ENCODE results near the gene PIEZO1.
"Not testable (repeated sequence)": the region's sequence is repeated elsewhere in the genome, so short reads cannot be mapped to it uniquely, and the experiment has no call there.

PIEZO1 gene, protein sequence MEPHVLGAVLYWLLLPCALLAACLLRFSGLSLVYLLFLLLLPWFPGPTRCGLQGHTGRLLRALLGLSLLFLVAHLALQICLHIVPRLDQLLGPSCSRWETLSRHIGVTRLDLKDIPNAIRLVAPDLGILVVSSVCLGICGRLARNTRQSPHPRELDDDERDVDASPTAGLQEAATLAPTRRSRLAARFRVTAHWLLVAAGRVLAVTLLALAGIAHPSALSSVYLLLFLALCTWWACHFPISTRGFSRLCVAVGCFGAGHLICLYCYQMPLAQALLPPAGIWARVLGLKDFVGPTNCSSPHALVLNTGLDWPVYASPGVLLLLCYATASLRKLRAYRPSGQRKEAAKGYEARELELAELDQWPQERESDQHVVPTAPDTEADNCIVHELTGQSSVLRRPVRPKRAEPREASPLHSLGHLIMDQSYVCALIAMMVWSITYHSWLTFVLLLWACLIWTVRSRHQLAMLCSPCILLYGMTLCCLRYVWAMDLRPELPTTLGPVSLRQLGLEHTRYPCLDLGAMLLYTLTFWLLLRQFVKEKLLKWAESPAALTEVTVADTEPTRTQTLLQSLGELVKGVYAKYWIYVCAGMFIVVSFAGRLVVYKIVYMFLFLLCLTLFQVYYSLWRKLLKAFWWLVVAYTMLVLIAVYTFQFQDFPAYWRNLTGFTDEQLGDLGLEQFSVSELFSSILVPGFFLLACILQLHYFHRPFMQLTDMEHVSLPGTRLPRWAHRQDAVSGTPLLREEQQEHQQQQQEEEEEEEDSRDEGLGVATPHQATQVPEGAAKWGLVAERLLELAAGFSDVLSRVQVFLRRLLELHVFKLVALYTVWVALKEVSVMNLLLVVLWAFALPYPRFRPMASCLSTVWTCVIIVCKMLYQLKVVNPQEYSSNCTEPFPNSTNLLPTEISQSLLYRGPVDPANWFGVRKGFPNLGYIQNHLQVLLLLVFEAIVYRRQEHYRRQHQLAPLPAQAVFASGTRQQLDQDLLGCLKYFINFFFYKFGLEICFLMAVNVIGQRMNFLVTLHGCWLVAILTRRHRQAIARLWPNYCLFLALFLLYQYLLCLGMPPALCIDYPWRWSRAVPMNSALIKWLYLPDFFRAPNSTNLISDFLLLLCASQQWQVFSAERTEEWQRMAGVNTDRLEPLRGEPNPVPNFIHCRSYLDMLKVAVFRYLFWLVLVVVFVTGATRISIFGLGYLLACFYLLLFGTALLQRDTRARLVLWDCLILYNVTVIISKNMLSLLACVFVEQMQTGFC (N-terminal part only)

GRCh38 chr16:88785106-88785924, at the start of gene PIEZO1:
Gene PIEZO1 (minus strand): TSS chr16:88785220. CDS start chr16:88784964, 256 bp downstream.
- peak; percentile 83 for DNase-seq (ENCODE audit: low read depth)

GRCh38 chr16:88834670-88835069, 49.6 kb upstream of the PIEZO1 start:
- no peak for DNase-seq (ENCODE audit: low read depth)

DNA sequence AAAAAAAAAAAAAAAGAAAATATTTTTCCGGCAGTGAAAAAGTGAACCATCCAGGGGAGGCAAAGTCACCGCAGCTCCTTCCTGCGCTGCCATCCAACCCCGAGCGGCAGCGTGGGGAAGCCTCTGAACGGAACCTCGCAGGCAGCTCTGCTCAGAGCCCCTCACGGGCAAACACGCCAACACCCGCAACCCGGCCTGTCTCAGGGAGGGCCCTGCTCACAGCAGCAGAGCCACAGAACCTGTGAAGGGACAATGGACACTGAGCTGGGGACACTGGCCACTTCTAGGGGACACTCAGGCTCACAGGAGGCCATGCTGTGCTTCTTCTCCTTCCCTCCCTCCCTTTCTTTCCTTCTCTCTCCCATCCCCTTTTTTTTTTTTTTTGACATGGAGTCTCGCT, 48.1 kb upstream of the PIEZO1 start:
- DNase-seq (ENCODE audit: low read depth), result no peak

- DNase-seq (ENCODE audit: low read depth), result no peak
These were observed 46.8 kb upstream of the PIEZO1 start for GRCh38 chr16:88831838-88832237.

GRCh38 chr16:88830783-88831182, 45.8 kb upstream of the PIEZO1 start:
- no peak for DNase-seq (ENCODE audit: low read depth)

GRCh38 chr16:88830258-88830657, 45.2 kb upstream of the PIEZO1 start:
- no peak for DNase-seq (ENCODE audit: low read depth)

DNA sequence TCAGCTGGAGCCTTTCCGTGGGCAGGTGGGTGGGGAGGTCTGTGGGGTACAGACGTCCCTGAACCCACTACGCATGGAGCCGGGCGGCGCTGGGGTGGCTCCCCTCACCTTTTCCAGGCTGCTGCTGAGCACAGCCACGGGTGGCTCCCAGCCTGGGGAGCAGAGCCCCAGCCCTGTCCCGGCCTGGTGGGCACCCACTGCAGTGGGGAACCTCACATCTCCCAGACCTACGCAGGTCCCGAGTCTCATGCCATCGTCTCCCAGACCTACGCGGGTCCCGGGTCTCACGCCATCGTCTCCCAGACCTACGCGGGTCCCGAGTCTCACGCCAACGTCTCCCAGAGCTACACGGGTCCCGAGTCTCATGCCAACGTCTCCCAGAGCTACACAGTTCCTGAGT, 43.7 kb upstream of the PIEZO1 start:
- no peak for DNase-seq (ENCODE audit: low read depth)

- no peak for DNase-seq (ENCODE audit: low read depth)
These were observed 42.7 kb upstream of the PIEZO1 start for GRCh38 chr16:88827727-88828126.

- no peak for DNase-seq (ENCODE audit: low read depth)
These were observed 41.2 kb upstream of the PIEZO1 start for GRCh38 chr16:88826070-88826840.

GRCh38 chr16:88825146-88825545, 40.1 kb upstream of the PIEZO1 start:
- DNase-seq (ENCODE audit: low read depth), result no peak

GRCh38 chr16:88824256-88825077, 39.4 kb upstream of the PIEZO1 start:
- DNase-seq (ENCODE audit: low read depth), result no peak

DNA sequence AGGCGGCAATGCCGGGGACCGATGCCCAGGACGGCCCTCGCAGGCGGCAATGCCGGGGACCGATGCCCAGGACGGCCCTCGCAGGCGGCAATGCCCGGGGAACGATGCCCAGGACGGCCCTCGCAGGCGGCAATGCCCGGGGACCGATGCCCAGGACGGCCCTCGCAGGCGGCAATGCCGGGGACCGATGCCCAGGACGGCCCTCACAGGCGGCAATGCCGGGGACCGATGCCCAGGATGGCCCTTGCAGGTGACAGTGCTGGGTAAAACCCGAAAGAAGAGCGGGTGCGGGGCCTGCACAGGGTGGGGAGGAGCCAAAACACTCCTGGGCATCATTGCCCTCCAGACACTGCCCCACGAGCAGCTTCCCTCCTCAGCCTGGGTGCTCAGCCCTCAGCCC, 38.6 kb upstream of the PIEZO1 start:
- DNase-seq (ENCODE audit: low read depth), result not testable (repeated sequence)

GRCh38 chr16:88822281-88823040, 37.4 kb upstream of the PIEZO1 start:
- no peak for DNase-seq (ENCODE audit: low read depth)

DNA sequence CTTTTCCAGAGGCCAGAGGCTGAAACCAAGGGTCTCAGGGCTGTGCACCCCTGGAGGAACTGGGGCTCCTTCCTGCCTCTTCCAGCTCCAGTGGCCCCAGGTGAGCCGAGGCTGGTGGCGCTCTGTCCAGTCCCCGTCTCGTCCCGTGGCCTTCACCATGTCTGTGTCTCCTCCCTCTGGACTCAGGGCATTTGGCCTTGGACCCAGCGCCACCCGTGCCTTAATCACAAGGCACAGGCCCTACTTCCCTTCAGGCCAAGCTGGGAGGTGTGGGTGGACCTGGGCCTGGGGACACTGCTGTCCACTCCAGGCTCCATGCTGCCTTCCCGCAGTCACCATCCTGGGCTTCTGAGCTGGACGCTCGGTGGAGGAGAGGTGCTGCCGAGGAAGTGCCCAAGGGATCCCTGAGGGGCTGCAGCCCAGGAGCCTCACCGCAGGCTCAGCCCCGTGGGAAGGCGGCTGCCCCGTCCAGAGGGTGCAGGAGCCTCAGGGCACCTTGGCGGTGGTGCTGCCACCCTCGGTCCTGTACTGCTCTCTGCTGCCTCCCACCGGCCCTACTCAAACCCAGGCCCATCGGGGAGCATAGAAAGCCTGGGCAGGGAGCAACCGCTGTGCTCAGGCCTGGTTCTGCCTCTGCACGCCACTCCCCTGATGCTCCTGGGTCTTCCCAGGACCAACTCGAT, 36.3 kb upstream of the PIEZO1 start:
- DNase-seq (ENCODE audit: low read depth), result no peak

DNA sequence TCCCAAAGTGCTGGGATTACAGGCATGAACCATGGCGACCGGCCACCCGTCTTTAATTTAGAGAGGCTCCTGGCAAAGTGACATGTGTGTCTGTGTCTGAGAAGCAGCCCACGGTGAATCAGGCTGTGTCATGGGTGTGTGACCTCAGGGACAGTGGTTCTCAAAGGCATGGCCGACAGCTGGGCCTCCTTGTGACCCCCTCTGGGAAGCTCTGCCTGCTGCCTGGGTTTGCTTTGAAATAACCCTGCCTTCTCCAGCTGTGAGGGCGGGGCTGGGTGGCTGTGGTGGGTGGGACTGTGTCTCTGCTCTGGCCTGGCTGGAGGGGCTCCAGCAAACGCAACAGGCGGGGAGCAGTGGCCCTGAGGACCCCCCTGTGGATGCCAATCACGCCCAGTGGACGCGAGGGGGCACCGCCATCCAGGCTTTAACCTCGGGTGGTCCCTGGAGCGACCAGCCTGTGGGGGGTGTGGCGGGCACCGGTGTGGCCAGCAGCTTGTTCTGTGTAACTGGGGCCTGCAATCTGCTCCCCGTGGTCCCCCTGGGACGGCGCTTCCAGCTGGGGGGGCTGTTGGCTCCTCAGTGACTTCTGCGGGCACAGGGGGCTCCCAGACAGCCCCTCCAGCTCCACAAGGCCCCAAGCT, 35.5 kb upstream of the PIEZO1 start:
- DNase-seq (ENCODE audit: low read depth), result no peak

DNA sequence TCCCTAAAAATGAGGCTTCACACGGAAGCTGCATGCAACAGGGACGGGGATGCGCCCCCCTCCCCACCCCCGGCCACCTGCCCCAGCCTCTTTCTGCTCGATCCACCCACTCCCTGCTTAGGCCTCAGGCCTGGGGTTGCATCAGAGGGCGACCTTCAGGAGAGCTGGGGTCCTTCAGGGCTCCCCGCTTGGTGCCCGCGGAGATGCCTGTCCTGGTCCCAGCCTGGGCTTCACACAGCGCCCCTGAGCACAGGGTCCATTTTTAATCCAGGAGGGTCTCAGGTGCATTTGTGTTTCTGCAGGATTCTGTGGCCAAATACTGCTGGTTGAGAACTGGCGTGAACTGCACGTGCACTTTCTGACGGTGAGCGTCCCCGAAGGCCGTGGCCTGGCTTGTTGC, 34.1 kb upstream of the PIEZO1 start:
- DNase-seq (ENCODE audit: low read depth), result no peak

DNA sequence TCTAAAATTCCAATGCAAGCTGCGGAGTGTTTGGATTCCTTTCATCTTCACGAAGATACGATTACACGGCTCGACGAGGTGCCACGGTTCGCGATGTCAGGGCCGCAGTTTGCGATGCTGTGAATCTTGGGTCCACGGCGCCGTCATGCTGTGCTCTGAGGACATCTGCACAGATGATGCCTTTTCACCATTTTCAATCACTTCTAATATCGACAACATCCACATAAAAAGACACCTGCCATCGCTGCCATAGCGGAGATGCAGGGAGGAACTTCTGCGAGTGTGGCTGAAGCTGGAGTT, 33.5 kb upstream of the PIEZO1 start:
- no peak for DNase-seq (ENCODE audit: low read depth)
